Measurements from ENCODE around the gene RASSF3. TPM values are rescaled to one million over a fixed set of nuclear protein-coding genes. Genes with fewer than 3 reads are reported as not detected.

The RASSF3 gene
- polyA plus RNA-seq, 1 donor from 2014 or later, result 0.06 TPM

GRCh38 chr12:64580681-64581080 is 29.6 kb upstream of the RASSF3 start:
- Histone ChIP-seq H2AFZ (ENCODE audit: low read depth, low read length) (no peak overlapping the region), H3K4me3 (ENCODE audit: low read length) (no peak overlapping the region), H3K9me3 (ENCODE audit: low read length) (no peaks in the 10 kb centered on the region), H3F3A (ENCODE audit: insufficient read depth, low read length, poor library complexity, severe bottlenecking) (no peaks in the 10 kb centered on the region), H3K27ac (ENCODE audit: low read length) (no peak overlapping the region), H3K4me2 (ENCODE audit: low read length) (no peak overlapping the region), H3K79me2 (replicated peaks; ENCODE audit: insufficient read depth, low read length) (no peaks in the 10 kb centered on the region), H4K20me1 (ENCODE audit: insufficient read depth) (no peaks in the 10 kb centered on the region), H3K36me3 (ENCODE audit: insufficient read depth, low read length) (no peaks in the 10 kb centered on the region), H3K9me2 (ENCODE audit: insufficient read depth, low read length) (no peaks in the 10 kb centered on the region), H3K9ac (ENCODE audit: low read length) (no peak overlapping the region), H3K27me3 (ENCODE audit: insufficient read depth, low read depth, low read length) (no peaks in the 10 kb centered on the region)
- no peak for TF ChIP-seq CTCF (IDR thresholded peaks at IDR 0.05; ENCODE audit: poor library complexity, severe bottlenecking)
- no peak for TF ChIP-seq POLR2AphosphoS5 (IDR thresholded peaks at IDR 0.05)
- TF ChIP-seq EZH2 (IDR thresholded peaks at IDR 0.05; ENCODE audit: borderline replicate concordance, insufficient read depth, low read length, poor library complexity, severe bottlenecking), result no peak
- TF ChIP-seq EP300 (conservative IDR thresholded peaks at IDR 0.05; ENCODE audit: poor library complexity, severe bottlenecking), result no peak

- Histone ChIP-seq H3K4me2 (ENCODE audit: low read length) (no peak overlapping the region), H4K20me1 (ENCODE audit: insufficient read depth) (no peaks in the 10 kb centered on the region), H3K36me3 (ENCODE audit: insufficient read depth, low read length) (no peaks in the 10 kb centered on the region), H3K9me2 (ENCODE audit: insufficient read depth, low read length) (no peaks in the 10 kb centered on the region), H3K4me3 (ENCODE audit: low read length) (no peak overlapping the region), H3K27me3 (ENCODE audit: insufficient read depth, low read depth, low read length) (no peaks in the 10 kb centered on the region), H3K27ac (ENCODE audit: low read length) (no peak overlapping the region), H3F3A (ENCODE audit: insufficient read depth, low read length, poor library complexity, severe bottlenecking) (no peaks in the 10 kb centered on the region), H3K9ac (ENCODE audit: low read length) (no peak overlapping the region), H3K79me2 (replicated peaks; ENCODE audit: insufficient read depth, low read length) (no peaks in the 10 kb centered on the region), H2AFZ (ENCODE audit: low read depth, low read length) (no peak overlapping the region), H3K9me3 (ENCODE audit: low read length) (no peaks in the 10 kb centered on the region)
- TF ChIP-seq EP300 (conservative IDR thresholded peaks at IDR 0.05; ENCODE audit: poor library complexity, severe bottlenecking) (no peak), CTCF (IDR thresholded peaks at IDR 0.05; ENCODE audit: poor library complexity, severe bottlenecking) (no peak), EZH2 (IDR thresholded peaks at IDR 0.05; ENCODE audit: borderline replicate concordance, insufficient read depth, low read length, poor library complexity, severe bottlenecking) (no peak), POLR2AphosphoS5 (IDR thresholded peaks at IDR 0.05) (no peak), RAD21 (conservative IDR thresholded peaks at IDR 0.05) (no peak), SMC3 (conservative IDR thresholded peaks at IDR 0.05; ENCODE audit: poor library complexity) (no peak), REST (IDR thresholded peaks at IDR 0.05; ENCODE audit: borderline replicate concordance) (no peak), MXI1 (conservative IDR thresholded peaks at IDR 0.05; ENCODE audit: poor library complexity, severe bottlenecking) (no peak), TAF1 (IDR thresholded peaks at IDR 0.05; ENCODE audit: low read depth) (no peak)
Observed at GRCh38 chr12:64582114-64582513, 28.2 kb upstream of the RASSF3 start.

Data from neural cell (in vitro differentiated cells).